OCI-LY3 (cell line): ENCODE data around the gene ALDOA.

Experiments
- H2AFZ ChIP-seq: fragments of 200-600, 300-600 bp; shearing (Covaris generic); 2 replicates; pipeline ENCODE4 v1.6.0; 2014; ENCODE audit warnings: antibody characterized with exemption, low read depth, low read length
- H3K27ac ChIP-seq: fragments of 200-600, 300-600 bp; sonication (generic); 2 replicates; pipeline ENCODE4 v1.5.1; 2014; ENCODE audit warnings: mild to moderate bottlenecking, low read length, moderate library complexity, mixed read lengths
- H3K27me3 ChIP-seq: fragments of 200-600, 300-600 bp; sonication (generic); 2 replicates; pipeline ENCODE4 v1.6.1; 2014; ENCODE audit warnings: low read depth, low read length, mixed read lengths
- H3K36me3 ChIP-seq: fragments of 200-600, 300-600 bp; sonication (generic); replicated peaks from 2 replicates; pipeline ENCODE3; 2014; ENCODE audit warnings: low read depth, low read length, mixed read lengths
- H3K4me1 ChIP-seq: fragments of 300-600, 200-600 bp; sonication (generic); 2 replicates; pipeline ENCODE4 v1.6.1; 2014; ENCODE audit warnings: low read length, mixed read lengths
- H3K4me2 ChIP-seq: fragments of 200-600, 300-600 bp; sonication (generic); 2 replicates; pipeline ENCODE4 v1.6.1; 2014; ENCODE audit warnings: low read length, mixed read lengths
- H3K4me3 ChIP-seq: fragments of 300-600, 200-600 bp; sonication (generic); 2 replicates; pipeline ENCODE4 v1.5.1; 2014; ENCODE audit warnings: antibody characterized with exemption, mild to moderate bottlenecking, low read length, moderate library complexity
- H3K79me2 ChIP-seq: fragments of 300-600, 200-600 bp; shearing (Covaris generic); 2 replicates; pipeline ENCODE4 v1.6.1; 2014; ENCODE audit warnings: mild to moderate bottlenecking, low read length, mixed read lengths
- H3K9ac ChIP-seq: fragments of 300-600, 200-600 bp; shearing (Covaris generic); 2 replicates; pipeline ENCODE4 v1.6.0; 2014; ENCODE audit warnings: mild to moderate bottlenecking, low read length, moderate library complexity
- H3K9me3 ChIP-seq: fragments of 200-600, 300-600 bp; shearing (Covaris generic); 2 replicates; pipeline ENCODE4 v1.6.1; 2014; ENCODE audit warnings: low read length, mixed read lengths; ENCODE audit not compliant: insufficient read depth
- H4K20me1 ChIP-seq: fragments of 200-600, 300-600 bp; sonication (generic); 2 replicates; pipeline ENCODE4 v1.6.1; 2016; ENCODE audit warnings: low read length, mixed read lengths; ENCODE audit not compliant: insufficient read depth
- CTCF ChIP-seq: fragments of 200-600, 300-600 bp; sonication (generic); IDR thresholded peaks from 2 replicates; pipeline ENCODE4 v1.5.1; 2014; ENCODE audit warnings: antibody characterized with exemption, low read length, low read depth
- EZH2phosphoT487 ChIP-seq: fragments of 200-600 bp; shearing (Covaris generic); IDR thresholded peaks from 2 replicates; pipeline ENCODE4 v1.6.1; 2018; ENCODE audit warnings: antibody characterized with exemption, mixed run types, low read depth

ALDOA gene

GRCh38 chr16:30030011-30030685 lies 35.4 kb upstream of the ALDOA start:
- Histone ChIP-seq H3K36me3 (no peaks in the 10 kb centered on the region), H3K9me3 (no peaks in the 10 kb centered on the region), H3K27ac (no peak overlapping the region), H3K27me3 (peaks cover 16% of the 10 kb centered on the region; the same call in 1 of the 2 replicates), H3K9ac (no peak overlapping the region), H4K20me1 (no peaks in the 10 kb centered on the region), H3K4me2 (no peak overlapping the region), H2AFZ (no peak overlapping the region), H3K4me3 (no peak overlapping the region), H3K79me2 (no peaks in the 10 kb centered on the region), H3K4me1 (peaks cover 10% of the 10 kb centered on the region)
- TF ChIP-seq CTCF (no peak), EZH2phosphoT487 (no peak)

- H3K9ac ChIP-seq = no peak within 1 kb of the TSS
Observed at GRCh38 chr16:30030841-30031413, 34.6 kb upstream of the ALDOA start, which contains the start of gene TLCD3B. TLCD3B (minus strand) TSS chr16:30031271; CDS start chr16:30030527, 744 bp downstream.

GRCh38 chr16:30031477-30031918 lies 34.1 kb upstream of the ALDOA start:
- peaks cover 9% of the 10 kb centered on the region for H3K4me1 ChIP-seq
- peaks cover 9% of the 10 kb centered on the region; the same call in 1 of the 2 replicates for H3K27me3 ChIP-seq
- H4K20me1 ChIP-seq = no peaks in the 10 kb centered on the region
- no peaks in the 10 kb centered on the region for H3K79me2 ChIP-seq
- peak overlapping the region; percentile 61 for H3K4me3 ChIP-seq
- peak overlapping the region; percentile 61 for H3K4me2 ChIP-seq
- TF ChIP-seq EZH2phosphoT487 (no peak), CTCF (no peak)
- no peaks in the 10 kb centered on the region for H3K9me3 ChIP-seq
- no peak overlapping the region for H3K27ac ChIP-seq
- no peaks in the 10 kb centered on the region for H3K36me3 ChIP-seq
- H3K9ac ChIP-seq = no peak overlapping the region
- H2AFZ ChIP-seq = no peak overlapping the region

More at GRCh38 chr16:30030841-30031413, 34.6 kb upstream of the ALDOA start, which contains the start of gene TLCD3B:
- no peaks in the 10 kb centered on the region for H3K36me3 ChIP-seq
- H3K4me2 ChIP-seq = peak within 1 kb of the TSS; percentile 61
- H3K4me3 ChIP-seq = peak within 1 kb of the TSS; percentile 61
- no peak within 1 kb of the TSS for H2AFZ ChIP-seq
- H4K20me1 ChIP-seq = no peaks in the 10 kb centered on the region
- TF ChIP-seq EZH2phosphoT487 (no peak), CTCF (no peak)
- peaks cover 9% of the 10 kb centered on the region for H3K4me1 ChIP-seq
- peaks cover 10% of the 10 kb centered on the region; the same call in 1 of the 2 replicates for H3K27me3 ChIP-seq
- H3K9me3 ChIP-seq = no peaks in the 10 kb centered on the region
- no peaks in the 10 kb centered on the region for H3K79me2 ChIP-seq
- H3K27ac ChIP-seq = no peak within 1 kb of the TSS

- H3K9me3 ChIP-seq = no peaks in the 10 kb centered on the region
- H3K79me2 ChIP-seq = no peaks in the 10 kb centered on the region
- H3K4me1 ChIP-seq = peaks cover 9% of the 10 kb centered on the region
- H3K27ac ChIP-seq = no peak overlapping the region
- H3K9ac ChIP-seq = no peak overlapping the region
- 0 out of 2 replicates have a peak overlapping the region, but pooled peaks have one; percentile 25 for H3K4me2 ChIP-seq
- peaks cover 5% of the 10 kb centered on the region; the same call in 1 of the 2 replicates for H3K27me3 ChIP-seq
- TF ChIP-seq CTCF = peak; percentile 95
- TF ChIP-seq EZH2phosphoT487 = no peak
- H2AFZ ChIP-seq = no peak overlapping the region
- H3K4me3 ChIP-seq = no peak overlapping the region
- H4K20me1 ChIP-seq = no peaks in the 10 kb centered on the region
- H3K36me3 ChIP-seq = no peaks in the 10 kb centered on the region
Observed at GRCh38 chr16:30032083-30032819, 33.3 kb upstream of the ALDOA start.
